HuH-7.5 (cell line): ENCODE measurements around the gene ZNF692.
"Not testable (repeated sequence)": the region's sequence is repeated elsewhere in the genome, so short reads cannot be mapped to it uniquely, and the experiment has no call there.

Experiments used
- DNase-seq: peaks from one replicate; pipeline ENCODE4 v3.0.0; 2011; ENCODE audit warnings: low spot score

Gene ZNF692

GRCh38 chr1:248849152-248849551 is 9.7 kb downstream of the ZNF692 start:
- DNase-seq = no peak

GRCh38 chr1:248848602-248849001 is 10.3 kb downstream of the ZNF692 start:
- no peak for DNase-seq

- no peak for DNase-seq
Measured at GRCh38 chr1:248847956-248848561, 10.8 kb downstream of the ZNF692 start.

- DNase-seq = no peak
Measured at GRCh38 chr1:248847181-248847955, 11.5 kb downstream of the ZNF692 start.

GRCh38 chr1:248844526-248844925 is 14.4 kb downstream of the ZNF692 start:
- DNase-seq = no peak

GRCh38 chr1:248843687-248844086 is 15.2 kb downstream of the ZNF692 start:
- no peak for DNase-seq

- DNase-seq = no peak
Measured at GRCh38 chr1:248842781-248843331, 16.0 kb downstream of the ZNF692 start.

- DNase-seq = no peak
Measured at GRCh38 chr1:248841702-248842395, 17.0 kb downstream of the ZNF692 start.

- no peak for DNase-seq
Measured at GRCh38 chr1:248840946-248841345, 17.9 kb downstream of the ZNF692 start.

- no peak for DNase-seq
Measured at GRCh38 chr1:248839168-248839555, 19.7 kb downstream of the ZNF692 start.

GRCh38 chr1:248838357-248839167 is 20.3 kb downstream of the ZNF692 start:
- peak; percentile 83 for DNase-seq

- DNase-seq = peak; percentile 92
Measured at GRCh38 chr1:248837781-248838356, 21.0 kb downstream of the ZNF692 start, which contains the start of gene ZNF672. ZNF672 (plus strand) TSS chr1:248838224; CDS start chr1:248847275, 9,051 bp downstream.

GRCh38 chr1:248837045-248837780 is 21.7 kb downstream of the ZNF692 start:
- DNase-seq = no peak

- no peak for DNase-seq
Measured at GRCh38 chr1:248834343-248834940, 24.4 kb downstream of the ZNF692 start.

GRCh38 chr1:248831842-248832241 is 27.0 kb downstream of the ZNF692 start:
- DNase-seq = no peak

- DNase-seq = not testable (repeated sequence)
Measured at GRCh38 chr1:248830718-248831017, 28.2 kb downstream of the ZNF692 start.

GRCh38 chr1:248828845-248829244 is 30.0 kb downstream of the ZNF692 start:
- peak; percentile 86 for DNase-seq

- peak; percentile 94 for DNase-seq
Measured at GRCh38 chr1:248825909-248826760, 32.8 kb downstream of the ZNF692 start, which contains the start of gene SH3BP5L. SH3BP5L (minus strand) TSS chr1:248825915; CDS start chr1:248824935, 980 bp downstream.

GRCh38 chr1:248825573-248825908 is 33.3 kb downstream of the ZNF692 start:
- DNase-seq = no peak

- DNase-seq = no peak
Measured at GRCh38 chr1:248825136-248825535, 33.7 kb downstream of the ZNF692 start.
